RWPE2 (cell line): ENCODE data around the gene LRMDA.
"Not testable (repeated sequence)": the region's sequence is repeated elsewhere in the genome, so short reads cannot be mapped to it uniquely, and the experiment has no call there.

Experiments
- ATAC-seq: fragments of 200-7000 bp; cut with Tn5 transposase; 3 replicates; pipeline ENCODE4 v1.9.1; 2021; ENCODE audit warnings: low read depth
- DNase-seq: peaks from one replicate; pipeline ENCODE4 v3.0.0-alpha.2; 2020; ENCODE audit warnings: low spot score
- H3K27ac ChIP-seq: fragments of 450-650 bp; 2 replicates; pipeline ENCODE4 v1.5.1; 2017; ENCODE audit warnings: mild to moderate bottlenecking; ENCODE audit not compliant: poor library complexity, severe bottlenecking
- H3K27me3 ChIP-seq: fragments of 250-450 bp; sonication (Bioruptor Pico); 2 replicates; pipeline ENCODE4 v1.5.1; 2021; ENCODE audit warnings: mild to moderate bottlenecking, moderate library complexity; ENCODE audit not compliant: insufficient read depth, poor library complexity, severe bottlenecking
- H3K36me3 ChIP-seq: fragments of 250-450 bp; sonication (Bioruptor Pico); 2 replicates; pipeline ENCODE4 v1.5.1; 2020; ENCODE audit warnings: low read depth, mild to moderate bottlenecking, moderate library complexity
- H3K4me1 ChIP-seq: fragments of 250-450 bp; sonication (Bioruptor Pico); 2 replicates; pipeline ENCODE4 v1.5.1; 2021; ENCODE audit warnings: mild to moderate bottlenecking, moderate library complexity; ENCODE audit not compliant: insufficient read depth, poor library complexity, severe bottlenecking
- H3K4me3 ChIP-seq: fragments of 250-450 bp; sonication (Bioruptor Pico); 2 replicates; pipeline ENCODE4 v1.5.1; 2021; ENCODE audit warnings: mild to moderate bottlenecking, moderate library complexity; ENCODE audit not compliant: severe bottlenecking
- H3K9me3 ChIP-seq: fragments of 250-450 bp; sonication (Bioruptor Pico); 2 replicates; pipeline ENCODE4 v1.5.1; 2021; ENCODE audit warnings: mild to moderate bottlenecking, moderate library complexity; ENCODE audit not compliant: severe bottlenecking
- TF ChIP-seq, protein P1 (sequence below): fragments of 450-650 bp; IDR thresholded peaks from one replicate; pipeline ENCODE4 v1.5.1; 2017; ENCODE audit warnings: mild to moderate bottlenecking, moderate library complexity; ENCODE audit not compliant: poor library complexity, severe bottlenecking

LRMDA gene

DNA sequence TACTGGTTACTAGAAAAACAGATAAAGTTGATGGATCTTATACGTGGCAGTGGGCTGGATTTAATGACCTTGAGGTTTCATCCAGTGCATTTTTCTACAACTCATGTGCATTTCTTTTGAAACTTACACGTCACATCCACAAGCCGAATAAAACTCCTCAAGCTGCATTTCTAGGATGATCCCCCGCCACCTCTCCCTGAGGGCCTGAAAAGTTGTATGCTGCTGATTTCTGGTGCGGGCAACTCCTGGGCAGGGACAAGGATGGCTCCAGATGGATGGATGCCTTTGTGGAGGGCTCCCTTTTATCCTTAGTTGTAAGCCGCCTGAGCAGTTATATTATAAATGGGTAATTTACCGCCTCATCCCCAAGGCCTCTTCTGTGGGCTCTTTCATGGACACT, 1091.1 kb downstream of the LRMDA start:
- Histone ChIP-seq H3K27ac (no peak overlapping the region), H3K4me1 (no peaks in the 10 kb centered on the region), H3K36me3 (no peaks in the 10 kb centered on the region), H3K9me3 (no peaks in the 10 kb centered on the region), H3K4me3 (no peak overlapping the region), H3K27me3 (no peaks in the 10 kb centered on the region)
- ATAC-seq: no peak
- TF ChIP-seq, protein P1, sequence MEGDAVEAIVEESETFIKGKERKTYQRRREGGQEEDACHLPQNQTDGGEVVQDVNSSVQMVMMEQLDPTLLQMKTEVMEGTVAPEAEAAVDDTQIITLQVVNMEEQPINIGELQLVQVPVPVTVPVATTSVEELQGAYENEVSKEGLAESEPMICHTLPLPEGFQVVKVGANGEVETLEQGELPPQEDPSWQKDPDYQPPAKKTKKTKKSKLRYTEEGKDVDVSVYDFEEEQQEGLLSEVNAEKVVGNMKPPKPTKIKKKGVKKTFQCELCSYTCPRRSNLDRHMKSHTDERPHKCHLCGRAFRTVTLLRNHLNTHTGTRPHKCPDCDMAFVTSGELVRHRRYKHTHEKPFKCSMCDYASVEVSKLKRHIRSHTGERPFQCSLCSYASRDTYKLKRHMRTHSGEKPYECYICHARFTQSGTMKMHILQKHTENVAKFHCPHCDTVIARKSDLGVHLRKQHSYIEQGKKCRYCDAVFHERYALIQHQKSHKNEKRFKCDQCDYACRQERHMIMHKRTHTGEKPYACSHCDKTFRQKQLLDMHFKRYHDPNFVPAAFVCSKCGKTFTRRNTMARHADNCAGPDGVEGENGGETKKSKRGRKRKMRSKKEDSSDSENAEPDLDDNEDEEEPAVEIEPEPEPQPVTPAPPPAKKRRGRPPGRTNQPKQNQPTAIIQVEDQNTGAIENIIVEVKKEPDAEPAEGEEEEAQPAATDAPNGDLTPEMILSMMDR: no peak
- DNase-seq: no peak

DNA sequence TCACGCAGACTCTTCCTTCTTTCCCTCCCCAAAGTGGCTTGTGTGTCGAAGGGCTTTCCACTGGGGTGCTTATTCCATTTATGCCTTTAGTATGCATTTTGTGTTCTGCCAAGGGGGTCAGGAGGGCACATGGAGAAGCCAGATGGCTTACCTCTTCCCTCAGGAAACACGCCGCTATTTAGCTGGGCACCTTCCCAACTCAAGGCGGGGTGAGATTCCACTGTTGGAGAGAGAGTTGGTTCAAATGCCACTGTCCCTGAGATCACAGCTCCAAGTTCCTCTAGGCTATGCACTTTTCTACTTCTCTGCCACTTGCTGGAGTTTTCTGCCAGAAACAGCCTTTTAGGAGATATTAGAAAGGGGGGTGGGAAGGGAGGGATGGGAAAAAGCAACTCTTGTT, 1091.8 kb downstream of the LRMDA start:
- DNase-seq (no peak), ATAC-seq (no peak)
- TF ChIP-seq, protein P1: no peak
- no peak overlapping the region for H3K27ac ChIP-seq
- no peaks in the 10 kb centered on the region for H3K4me1 ChIP-seq
- H3K4me3 ChIP-seq: no peak overlapping the region
- no peaks in the 10 kb centered on the region for H3K27me3 ChIP-seq
- no peaks in the 10 kb centered on the region for H3K36me3 ChIP-seq
- H3K9me3 ChIP-seq: no peaks in the 10 kb centered on the region

DNA sequence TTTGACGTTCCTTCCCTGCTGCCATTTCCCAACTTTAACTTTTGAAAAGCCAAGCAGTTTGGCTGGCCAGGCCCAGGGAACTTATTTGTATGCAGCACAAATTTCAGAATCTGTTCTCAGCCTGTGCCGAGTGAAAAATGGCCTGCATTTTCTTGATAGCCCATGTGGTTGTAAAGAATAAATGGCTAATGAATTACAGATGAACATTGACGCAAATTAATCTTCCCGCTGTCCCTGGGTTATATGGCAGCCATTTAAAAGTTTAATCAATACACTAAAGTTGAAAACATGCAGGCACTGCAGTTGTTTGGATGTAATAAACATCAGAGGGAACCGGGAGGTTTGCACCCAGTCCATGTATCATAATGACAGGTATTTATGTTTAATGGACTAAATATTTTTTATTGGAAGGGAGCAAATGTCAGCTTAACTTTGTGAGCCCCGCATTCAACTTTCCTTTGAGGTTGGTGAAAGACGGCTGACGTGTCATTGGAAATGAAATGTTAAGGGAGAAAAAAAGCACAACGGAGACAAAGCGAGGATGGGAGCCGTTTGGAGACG, 1092.4 kb downstream of the LRMDA start:
- TF ChIP-seq, protein P1: no peak
- Histone ChIP-seq H3K27ac (no peak overlapping the region), H3K36me3 (no peaks in the 10 kb centered on the region), H3K4me3 (no peak overlapping the region), H3K9me3 (no peaks in the 10 kb centered on the region), H3K4me1 (no peaks in the 10 kb centered on the region), H3K27me3 (no peaks in the 10 kb centered on the region)
- ATAC-seq (no peak), DNase-seq (no peak)

DNA sequence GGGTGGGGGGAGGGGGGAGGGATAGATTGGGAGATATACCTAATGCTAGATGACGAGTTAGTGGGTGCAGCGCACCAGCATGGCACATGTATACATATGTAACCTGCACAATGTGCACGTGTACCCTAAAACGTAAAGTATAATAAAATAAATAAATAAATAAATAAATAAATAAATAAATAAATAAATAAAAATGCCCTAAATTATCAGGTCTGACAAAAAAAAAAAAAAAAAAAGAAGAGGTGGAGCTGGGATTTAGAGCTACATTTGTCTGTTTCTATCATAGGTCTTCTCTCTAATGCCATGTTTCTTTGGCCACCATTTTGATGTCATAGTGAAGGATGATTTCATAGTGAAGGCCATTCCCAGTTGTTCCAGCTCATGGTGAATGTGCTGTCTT, 1095.4 kb downstream of the LRMDA start:
- not testable (repeated sequence) for ATAC-seq, H3K4me3 ChIP-seq, DNase-seq, H3K27me3 ChIP-seq, H3K27ac ChIP-seq, H3K4me1 ChIP-seq, H3K9me3 ChIP-seq, H3K36me3 ChIP-seq

DNA sequence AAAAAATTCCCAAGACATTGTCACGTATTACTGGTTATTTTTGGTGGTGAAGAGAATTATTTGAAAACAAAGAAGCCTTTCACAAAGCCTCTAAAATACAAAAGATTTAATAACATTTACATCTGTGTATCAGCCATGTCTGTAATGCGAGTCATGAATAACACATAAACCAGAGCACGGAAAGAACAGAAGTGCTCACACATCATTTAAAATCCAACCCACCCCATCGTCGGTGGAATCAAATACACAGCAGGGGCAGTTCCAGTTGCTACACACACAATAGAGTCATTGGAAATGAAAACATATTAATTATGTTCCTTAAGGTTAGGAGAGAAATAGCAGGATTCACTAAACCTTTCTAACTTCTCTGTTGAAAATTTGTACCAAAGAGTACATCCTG, 1108.9 kb downstream of the LRMDA start:
- TF ChIP-seq, protein P1: no peak
- H3K4me3 ChIP-seq: no peak overlapping the region
- H3K9me3 ChIP-seq: no peaks in the 10 kb centered on the region
- no peaks in the 10 kb centered on the region for H3K4me1 ChIP-seq
- H3K27ac ChIP-seq: no peak overlapping the region
- no peaks in the 10 kb centered on the region for H3K36me3 ChIP-seq
- no peaks in the 10 kb centered on the region for H3K27me3 ChIP-seq
- DNase-seq: no peak
- no peak for ATAC-seq
